Endothelial cell of umbilical vein (primary cell): Measurements from ENCODE around the gene ANKS1B.

Source experiments
- EZH2 ChIP-seq: IDR thresholded peaks from 2 replicates; pipeline ENCODE4 v1.6.1; 2012; ENCODE audit warnings: borderline replicate concordance, low read depth, mild to moderate bottlenecking, moderate library complexity, low read length, inconsistent platforms; ENCODE audit not compliant: severe bottlenecking
- POLR2A ChIP-seq: IDR thresholded peaks from 2 replicates; pipeline ENCODE4 v1.6.1; 2012; ENCODE audit warnings: low read depth, mild to moderate bottlenecking, control low read depth, low read length
- TF ChIP-seq, protein P1 (sequence below), 2 donors: IDR thresholded peaks; 1 replicate in 1 of 2; 2 replicates in 1 of 2; pipeline ENCODE4 v1.5.1; 2011; ENCODE audit warnings: low read length in 2 of 2, mild to moderate bottlenecking in 2 of 2, moderate library complexity in 2 of 2, control low read depth in 1 of 2, inconsistent platforms in 1 of 2, low read depth in 1 of 2; ENCODE audit not compliant: insufficient read depth in 1 of 2; ENCODE audit errors: extremely low read depth in 1 of 2

DNA sequence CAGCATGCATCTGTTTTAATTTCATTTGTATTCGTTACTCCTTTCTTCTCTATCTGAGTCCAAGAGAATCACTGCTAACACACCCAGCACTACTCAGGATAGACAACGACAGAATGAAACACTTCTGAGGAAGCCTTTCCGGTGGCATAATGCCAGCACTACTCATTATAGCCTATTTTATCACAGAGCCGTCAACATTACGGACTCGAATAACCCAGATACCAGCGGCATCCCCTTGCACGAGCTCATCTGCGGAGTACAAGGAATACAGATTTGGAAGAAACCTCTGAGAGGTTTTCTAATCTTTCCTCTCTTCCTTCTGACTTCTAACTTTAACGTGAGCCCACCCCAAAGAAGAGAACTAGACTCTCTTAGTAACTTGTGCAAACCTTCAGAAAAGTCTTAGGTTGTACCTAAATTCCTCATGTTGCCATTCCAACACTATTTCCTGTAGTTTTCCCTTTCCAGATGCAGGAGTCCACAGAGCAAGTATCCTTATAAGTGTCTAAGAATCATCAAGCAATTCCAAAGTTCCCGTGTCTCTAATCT, 1091.5 kb downstream of the ANKS1B start:
- TF ChIP-seq POLR2A (no peak), EZH2 (peak; percentile 31)
- TF ChIP-seq, protein P1, sequence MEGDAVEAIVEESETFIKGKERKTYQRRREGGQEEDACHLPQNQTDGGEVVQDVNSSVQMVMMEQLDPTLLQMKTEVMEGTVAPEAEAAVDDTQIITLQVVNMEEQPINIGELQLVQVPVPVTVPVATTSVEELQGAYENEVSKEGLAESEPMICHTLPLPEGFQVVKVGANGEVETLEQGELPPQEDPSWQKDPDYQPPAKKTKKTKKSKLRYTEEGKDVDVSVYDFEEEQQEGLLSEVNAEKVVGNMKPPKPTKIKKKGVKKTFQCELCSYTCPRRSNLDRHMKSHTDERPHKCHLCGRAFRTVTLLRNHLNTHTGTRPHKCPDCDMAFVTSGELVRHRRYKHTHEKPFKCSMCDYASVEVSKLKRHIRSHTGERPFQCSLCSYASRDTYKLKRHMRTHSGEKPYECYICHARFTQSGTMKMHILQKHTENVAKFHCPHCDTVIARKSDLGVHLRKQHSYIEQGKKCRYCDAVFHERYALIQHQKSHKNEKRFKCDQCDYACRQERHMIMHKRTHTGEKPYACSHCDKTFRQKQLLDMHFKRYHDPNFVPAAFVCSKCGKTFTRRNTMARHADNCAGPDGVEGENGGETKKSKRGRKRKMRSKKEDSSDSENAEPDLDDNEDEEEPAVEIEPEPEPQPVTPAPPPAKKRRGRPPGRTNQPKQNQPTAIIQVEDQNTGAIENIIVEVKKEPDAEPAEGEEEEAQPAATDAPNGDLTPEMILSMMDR (IDR thresholded peaks at IDR 0.05; ENCODE audit: extremely low read depth in 1 of 2, insufficient read depth in 1 of 2, low read depth in 1 of 2, low read length in 2 of 2): no peak
